OCI-M1 (cell line): ENCODE results near the gene GDF9.

ENCODE experiments used
- DNase-seq: peaks from one replicate; lab custom pipeline; 2025; lab: John Stamatoyannopoulos, UW

The GDF9 gene

GRCh38 chr5:132866342-132867045 lies at the start of gene GDF9, which contains the start of gene UQCRQ:
Gene GDF9 (minus strand): TSS chr5:132866469. CDS start chr5:132864533, 1,936 bp downstream.
Gene UQCRQ (plus strand): TSS chr5:132866642. CDS start chr5:132866882, 240 bp downstream.
- peak; percentile 99 for DNase-seq

GRCh38 chr5:132915681-132916080 lies 49.4 kb upstream of the GDF9 start:
- no peak for DNase-seq

GRCh38 chr5:132909702-132910101 lies 43.4 kb upstream of the GDF9 start:
- DNase-seq, result no peak

- no peak for DNase-seq
Observed at GRCh38 chr5:132907161-132907560, 40.9 kb upstream of the GDF9 start.

- DNase-seq, result peak; percentile 9
Observed at GRCh38 chr5:132905938-132906337, 39.7 kb upstream of the GDF9 start.

- no peak for DNase-seq
Observed at GRCh38 chr5:132901730-132902129, 35.5 kb upstream of the GDF9 start.

GRCh38 chr5:132901036-132901435 lies 34.8 kb upstream of the GDF9 start:
- DNase-seq, result no peak

GRCh38 chr5:132898094-132898493 lies 31.8 kb upstream of the GDF9 start:
- DNase-seq, result no peak

GRCh38 chr5:132896685-132897084 lies 30.4 kb upstream of the GDF9 start:
- DNase-seq, result no peak

- no peak for DNase-seq
Observed at GRCh38 chr5:132895719-132896305, 29.5 kb upstream of the GDF9 start.

GRCh38 chr5:132890817-132891216 lies 24.5 kb upstream of the GDF9 start:
- DNase-seq, result no peak

- no peak for DNase-seq
Observed at GRCh38 chr5:132889501-132889900, 23.2 kb upstream of the GDF9 start.

GRCh38 chr5:132887283-132887682 lies 21.0 kb upstream of the GDF9 start:
- DNase-seq, result no peak

- DNase-seq, result no peak
Observed at GRCh38 chr5:132886064-132886823, 20.0 kb upstream of the GDF9 start.

GRCh38 chr5:132884548-132884947 lies 18.3 kb upstream of the GDF9 start:
- DNase-seq, result no peak

- DNase-seq, result peak; percentile 81
Observed at GRCh38 chr5:132883261-132883834, 17.1 kb upstream of the GDF9 start.

GRCh38 chr5:132877938-132878337 lies 11.7 kb upstream of the GDF9 start:
- no peak for DNase-seq

- DNase-seq, result no peak
Observed at GRCh38 chr5:132877466-132877865, 11.2 kb upstream of the GDF9 start.

GRCh38 chr5:132876020-132876759 lies 9.9 kb upstream of the GDF9 start:
- no peak for DNase-seq

- no peak for DNase-seq
Observed at GRCh38 chr5:132873930-132874271, 7.6 kb upstream of the GDF9 start.

- DNase-seq, result peak; percentile 32
Observed at GRCh38 chr5:132873119-132873929, 7.1 kb upstream of the GDF9 start, which contains the start of gene LEAP2. Gene LEAP2 (plus strand): TSS chr5:132873668. CDS start chr5:132873695, 27 bp downstream.
